Lung (tissue), 12 donors: ENCODE measurements around the gene HCFC2. TPM values are rescaled to one million over a fixed set of nuclear protein-coding genes. Genes with fewer than 3 reads are reported as not detected.

Experiments used
- ATAC-seq: fragments of 200-7000 bp; cut with Tn5 transposase; one replicate; pipeline ENCODE4 v1.9.1; 2020; ENCODE audit warnings: moderate number of reproducible peaks; ENCODE audit not compliant: insufficient read depth, low FRiP score
- DNase-seq, 3 donors: peaks; one replicate each; pipeline ENCODE4 v3.0.0-alpha.2; 2013 to 2017
- H3K27ac ChIP-seq, 2 donors: one replicate each; pipeline ENCODE4 v1.5.1; 2013; ENCODE audit warnings: mild to moderate bottlenecking in 2 of 2, moderate library complexity in 2 of 2, control low read depth in 1 of 2, inconsistent platforms in 1 of 2, low read depth in 1 of 2, low read length in 1 of 2
- H3K27me3 ChIP-seq, 3 donors: one replicate each; pipeline ENCODE4 v1.5.1; 2013; ENCODE audit warnings: low read length in 2 of 3; ENCODE audit not compliant: control insufficient read depth in 3 of 3, insufficient read depth in 3 of 3
- H3K36me3 ChIP-seq, 4 donors: one replicate each; pipeline ENCODE4 v1.5.1; 2013; ENCODE audit warnings: low read length in 4 of 4, mild to moderate bottlenecking in 1 of 4, moderate library complexity in 1 of 4; ENCODE audit not compliant: control insufficient read depth in 4 of 4, insufficient read depth in 4 of 4
- H3K4me1 ChIP-seq, 5 donors: one replicate each; pipeline ENCODE4 v1.5.1; 2013; ENCODE audit warnings: low read length in 5 of 5, mild to moderate bottlenecking in 2 of 5, moderate library complexity in 1 of 5; ENCODE audit not compliant: control insufficient read depth in 5 of 5, insufficient read depth in 5 of 5
- H3K4me3 ChIP-seq: one replicate; pipeline ENCODE4 v1.5.1; 2013; ENCODE audit warnings: mild to moderate bottlenecking, control low read depth, moderate library complexity
- H3K9ac ChIP-seq, 2 donors: one replicate each; pipeline ENCODE4 v1.5.1; 2013; ENCODE audit warnings: low read length in 2 of 2, control low read depth in 1 of 2; ENCODE audit not compliant: insufficient read depth in 1 of 2
- H3K9me3 ChIP-seq, 4 donors: one replicate each; pipeline ENCODE4 v1.5.1; 2013; ENCODE audit warnings: low read length in 3 of 4, mild to moderate bottlenecking in 1 of 4, moderate library complexity in 1 of 4; ENCODE audit not compliant: control insufficient read depth in 4 of 4, insufficient read depth in 3 of 4
- CTCF ChIP-seq: IDR thresholded peaks from 2 replicates; pipeline ENCODE4 v1.5.1; 2012; ENCODE audit warnings: mild to moderate bottlenecking; ENCODE audit errors: control extremely low read depth, extremely low read depth
- WGBS, 2 donors: extraction: QIAGEN DNeasy Blood & Tissue Kit; methylation state at CpG; one replicate each; pipeline ENCODE4 v1.1.7; 2013; 5-methylcytosine and 5-hydroxymethylcytosine counted together
- polyA plus RNA-seq, 2 donors: library from polyadenylated mRNA; stranded (reverse); fragments of 200-250 nt; gene quantifications; one replicate each; pipeline ENCODE4 v1.2.1, GENCODE V29; 2013
- total RNA-seq, 2 donors: library from RNA; depleted of rRNA in 1 of 2; stranded (reverse); fragments of >200 nt in 1 of 2; gene quantifications; one replicate each; pipeline ENCODE4 v1.2.1, GENCODE V29; 2014 to 2021
- donor health status: control.
- donor health status: control.
- donor health status: Bipolar disorder and iron deficiency.
- donor health status: healthy.
- donor health status: DM: yes; HTN: yes; CAD: no.

Gene HCFC2
- total and polyA plus RNA-seq, 4 donors, result 5.8 to 30.5 (median 10.8) TPM

- no peaks in the 10 kb centered on the region for H3K4me1 ChIP-seq
- no peaks in the 10 kb centered on the region for H3K9me3 ChIP-seq
- DNase-seq (no peak), ATAC-seq (no peak)
- H3K27ac ChIP-seq, result no peak overlapping the region
- H3K27me3 ChIP-seq, result no peaks in the 10 kb centered on the region
- peaks cover 12 to 39% (median 33%) of the 10 kb centered on the region in 4 donors for H3K36me3 ChIP-seq
- no peak overlapping the region for H3K4me3 ChIP-seq
- TF ChIP-seq CTCF, result no peak
- no peak overlapping the region for H3K9ac ChIP-seq
- WGBS, 2 donors, result 95 to 97% methylated on average over 1 of the region's 1 CpG
Observed at GRCh38 chr12:104090685-104091084, 26.4 kb downstream of the HCFC2 start.

- 96% methylated on average over 4 of the region's 4 CpGs for WGBS, 2 donors
- H3K4me3 ChIP-seq, result no peak overlapping the region
- H3K4me1 ChIP-seq, result no peaks in the 10 kb centered on the region
- H3K27ac ChIP-seq, result no peak overlapping the region
- no peak overlapping the region for H3K9ac ChIP-seq
- no peak for DNase-seq
- no peaks in the 10 kb centered on the region for H3K27me3 ChIP-seq
- no peaks in the 10 kb centered on the region for H3K9me3 ChIP-seq
- ATAC-seq, result no peak
- no peak for TF ChIP-seq CTCF
- H3K36me3 ChIP-seq, result peaks cover 12 to 36% (median 33%) of the 10 kb centered on the region in 4 donors
Observed at GRCh38 chr12:104091136-104091535, 26.8 kb downstream of the HCFC2 start.

GRCh38 chr12:104094284-104094683 is 30.0 kb downstream of the HCFC2 start:
- no peak for TF ChIP-seq CTCF
- H3K36me3 ChIP-seq, result peaks cover 8 to 39% (median 34%) of the 10 kb centered on the region in 4 donors

GRCh38 chr12:104095289-104095688 is 31.0 kb downstream of the HCFC2 start:
- H3K9me3 ChIP-seq, result no peaks in the 10 kb centered on the region
- H3K36me3 ChIP-seq, result peaks cover 13 to 33% (median 32%) of the 10 kb centered on the region in 4 donors
- H3K4me3 ChIP-seq, result no peak overlapping the region
- TF ChIP-seq CTCF, result no peak
- H3K9ac ChIP-seq, result no peak overlapping the region
- H3K27ac ChIP-seq, result no peak overlapping the region
- no peaks in the 10 kb centered on the region for H3K4me1 ChIP-seq
- H3K27me3 ChIP-seq, result no peaks in the 10 kb centered on the region
- 85 to 95% methylated on average over 1 of the region's 1 CpG for WGBS, 2 donors
- ATAC-seq (no peak), DNase-seq (no peak)

More at GRCh38 chr12:104094284-104094683, 30.0 kb downstream of the HCFC2 start:
- Histone ChIP-seq H3K9ac (no peak overlapping the region), H3K4me1 (no peaks in the 10 kb centered on the region), H3K4me3 (no peak overlapping the region), H3K27ac (no peak overlapping the region), H3K9me3 (no peaks in the 10 kb centered on the region), H3K27me3 (no peaks in the 10 kb centered on the region)
- no peak for DNase-seq
- WGBS, 2 donors, result 97 to 98% methylated on average over 3 of the region's 3 CpGs
- ATAC-seq, result no peak
